CD4-positive, alpha-beta T cell (primary cell): ENCODE data around the gene NDRG3. TPM values are rescaled to one million over a fixed set of nuclear protein-coding genes. Genes with fewer than 3 reads are reported as not detected.

Experiments
- ATAC-seq: fragments of 200-7000 bp; cut with Tn5 transposase; one replicate; pipeline ENCODE4 v1.10.0; 2022; ENCODE audit warnings: mild to moderate bottlenecking; ENCODE audit not compliant: poor library complexity
- CTCF ChIA-PET: fragments of 350-600 bp; sonication (Branson Sonifier 250); formaldehyde crosslinking; loops from one replicate; lab custom pipeline; 2021; ENCODE audit warnings: antibody characterized with exemption, inconsistent platforms; lab: Charles Lee
- POLR2A ChIA-PET: fragments of 350-600 bp; sonication (Branson Sonifier 250); formaldehyde crosslinking; loops from one replicate; lab custom pipeline; 2021; ENCODE audit warnings: antibody characterized with exemption, inconsistent platforms; lab: Charles Lee
- DNase-seq, 14 experiments: peaks; one replicate each; pipeline ENCODE4 v3.0.0-alpha.2; 2013 to 2020; ENCODE audit warnings: mixed read lengths in 2 of 14
- H3K27ac ChIP-seq, 2 donors: one replicate each; pipeline versions ENCODE4 v1.5.1 to v1.7.0; 2013; ENCODE audit warnings: low read length in 2 of 2, low read depth in 1 of 2, mild to moderate bottlenecking in 1 of 2
- H3K27me3 ChIP-seq, 2 experiments: 1 replicate in 1 of 2; 2 replicates in 1 of 2; pipeline versions ENCODE4 v1.6.1 to v1.7.0; 2013; ENCODE audit warnings: low read length in 2 of 2, control low read depth in 1 of 2, mild to moderate bottlenecking in 1 of 2, moderate library complexity in 1 of 2; ENCODE audit not compliant: insufficient read depth in 2 of 2, control insufficient read depth in 1 of 2
- H3K36me3 ChIP-seq: one replicate; pipeline ENCODE4 v1.6.1; 2013; ENCODE audit warnings: low read length, control low read depth; ENCODE audit not compliant: insufficient read depth
- H3K4me1 ChIP-seq: one replicate; pipeline ENCODE4 v1.6.1; 2013; ENCODE audit warnings: low read length, control low read depth; ENCODE audit not compliant: insufficient read depth
- H3K4me3 ChIP-seq: one replicate; pipeline ENCODE4 v1.5.1; 2013; ENCODE audit warnings: mild to moderate bottlenecking, low read length, moderate library complexity
- H3K9me3 ChIP-seq, 2 experiments: 1 replicate in 1 of 2; 2 replicates in 1 of 2; pipeline versions ENCODE4 v1.6.1 to v1.7.0; 2013; ENCODE audit warnings: low read length in 2 of 2, mild to moderate bottlenecking in 2 of 2, control low read depth in 1 of 2, moderate library complexity in 1 of 2; ENCODE audit not compliant: control insufficient read depth in 1 of 2, insufficient read depth in 1 of 2
- H3K27ac Mint-ChIP-seq: one replicate; pipeline ENCODE4 v1.8.0; 2020; ENCODE audit warnings: mixed read lengths
- H3K27me3 Mint-ChIP-seq: one replicate; pipeline ENCODE4 v1.8.0; 2021; ENCODE audit warnings: mixed read lengths
- H3K36me3 Mint-ChIP-seq: one replicate; pipeline ENCODE4 v1.8.0; 2021; ENCODE audit warnings: low read depth, mixed read lengths
- H3K4me1 Mint-ChIP-seq: one replicate; pipeline ENCODE4 v1.8.0; 2021; ENCODE audit warnings: low read depth, mixed read lengths
- H3K4me3 Mint-ChIP-seq: one replicate; pipeline ENCODE4 v1.8.0; 2020; ENCODE audit warnings: mild to moderate bottlenecking, mixed read lengths
- H3K9me3 Mint-ChIP-seq: one replicate; pipeline ENCODE4 v1.8.0; 2020; ENCODE audit warnings: mixed read lengths
- CTCF ChIP-seq: fragments of 200-600 bp; IDR thresholded peaks from one replicate; pipeline ENCODE4 v1.8.0; 2022; ENCODE audit warnings: antibody characterized with exemption, mild to moderate bottlenecking
- intact Hi-C, 2 experiments: fragments of 100-400 bp; cut with DNase I in 1 of 2; cut with micrococcal nuclease in 1 of 2; formaldehyde crosslinking; loops; one replicate each; pipeline versions ENCODE4 v1.15.1 to v1.9.0; 2023 to 2025; cut with DNase I, micrococcal nuclease
- total RNA-seq, 174 experiments: library from RNA in 2 of 174; stranded (reverse) in 2 of 174; gene quantifications; one replicate each; pipeline ENCODE4 v1.2.3 and lab custom pipeline; 2021 to 2026

Gene NDRG3
- total RNA-seq, 2 experiments from 2014 or later: 17.3 to 17.5 TPM

GRCh38 chr20:36792422-36792821 lies 46.5 kb upstream of the NDRG3 start:
- TF ChIP-seq CTCF: no peak
- no peaks in the 10 kb centered on the region for H3K27me3 Mint-ChIP-seq
- H3K4me1 Mint-ChIP-seq: no peaks in the 10 kb centered on the region
- Histone ChIP-seq H3K9me3 (no peaks in the 10 kb centered on the region), H3K4me3 (no peak overlapping the region), H3K27ac (no peak overlapping the region), H3K27me3 (no peaks in the 10 kb centered on the region), H3K36me3 (no peaks in the 10 kb centered on the region), H3K4me1 (no peaks in the 10 kb centered on the region)
- no peaks in the 10 kb centered on the region for H3K9me3 Mint-ChIP-seq
- ATAC-seq (no peak), DNase-seq (no peak)
- H3K36me3 Mint-ChIP-seq: no peaks in the 10 kb centered on the region
- intact Hi-C loops: no loop called here
- H3K27ac Mint-ChIP-seq: no peak overlapping the region
- CTCF ChIA-PET: interaction anchor here (0.6 kb wide), 1 partner anchor 76 kb away, joined by 3 read pairs; no protein-coding TSS in a partner anchor
- H3K4me3 Mint-ChIP-seq: no peak overlapping the region
- POLR2A ChIA-PET: no interaction called here

DNA sequence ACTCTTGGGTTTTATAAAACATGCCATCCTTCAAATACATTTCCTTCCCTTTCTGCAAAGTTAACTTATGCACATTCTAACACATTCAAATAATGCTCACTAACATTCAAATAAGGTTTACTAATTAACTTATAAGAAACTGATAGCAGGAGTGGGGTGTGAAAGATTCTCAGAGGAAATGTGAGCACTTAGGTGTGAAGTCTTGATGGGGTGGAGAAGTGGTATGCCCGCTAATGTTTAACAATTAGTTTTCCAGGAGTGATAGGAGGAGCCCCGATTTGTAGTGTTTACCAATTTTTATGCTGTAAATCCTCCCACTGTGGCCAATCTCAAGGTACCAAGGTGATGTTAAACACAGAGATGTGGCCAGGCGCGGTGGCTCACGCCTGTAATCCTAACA lies 46.0 kb upstream of the NDRG3 start:
- no peaks in the 10 kb centered on the region for H3K4me1 Mint-ChIP-seq
- Histone ChIP-seq H3K27me3 (no peaks in the 10 kb centered on the region), H3K27ac (no peak overlapping the region), H3K36me3 (no peaks in the 10 kb centered on the region), H3K9me3 (no peaks in the 10 kb centered on the region), H3K4me1 (no peaks in the 10 kb centered on the region), H3K4me3 (no peak overlapping the region)
- no peak for ATAC-seq
- intact Hi-C loops: no loop called here
- ChIA-PET POLR2A (no interaction called here), CTCF (interaction anchor here (0.6 kb wide), 1 partner anchor 76 kb away, joined by 3 read pairs; no protein-coding TSS in a partner anchor)
- DNase-seq: no peak
- no peak overlapping the region for H3K4me3 Mint-ChIP-seq
- no peak for TF ChIP-seq CTCF
- H3K27me3 Mint-ChIP-seq: no peaks in the 10 kb centered on the region
- no peaks in the 10 kb centered on the region for H3K36me3 Mint-ChIP-seq
- H3K9me3 Mint-ChIP-seq: no peaks in the 10 kb centered on the region
- H3K27ac Mint-ChIP-seq: no peak overlapping the region

- Mint-ChIP-seq H3K27ac (no peak overlapping the region), H3K4me3 (no peak overlapping the region), H3K36me3 (no peaks in the 10 kb centered on the region), H3K4me1 (no peaks in the 10 kb centered on the region), H3K27me3 (no peaks in the 10 kb centered on the region), H3K9me3 (no peaks in the 10 kb centered on the region)
- POLR2A ChIA-PET: interaction anchor here (0.9 kb wide), 1 partner anchor 191 kb away, joined by 3 read pairs; no protein-coding TSS in a partner anchor
- no peaks in the 10 kb centered on the region for H3K27me3 ChIP-seq
- intact Hi-C loops: no loop called here
- H3K4me3 ChIP-seq: no peak overlapping the region
- ATAC-seq (no peak), DNase-seq (no peak)
- H3K27ac ChIP-seq: no peak overlapping the region
- no peak for TF ChIP-seq CTCF
- H3K9me3 ChIP-seq: no peaks in the 10 kb centered on the region
- CTCF ChIA-PET: interaction anchor here (1.0 kb wide), 1 partner anchor 22 kb away, joined by 3 read pairs; no protein-coding TSS in a partner anchor
- no peaks in the 10 kb centered on the region for H3K4me1 ChIP-seq
- H3K36me3 ChIP-seq: no peaks in the 10 kb centered on the region
These were observed 40.8 kb upstream of the NDRG3 start for GRCh38 chr20:36786663-36787062.
